NCI-H748 (cell line): Measurements from ENCODE around the gene GOSR1.
"Not testable (repeated sequence)": the region's sequence is repeated elsewhere in the genome, so short reads cannot be mapped to it uniquely, and the experiment has no call there.

Experiments
- DNase-seq: peaks from one replicate; lab custom pipeline; 2025; ENCODE audit not compliant: unreplicated experiment; lab: John Stamatoyannopoulos, UW

GOSR1 gene

GRCh38 chr17:30477083-30477773 lies at the start of gene GOSR1:
Gene GOSR1 (plus strand): TSS chr17:30477408. CDS start chr17:30477434, 26 bp downstream.
- DNase-seq, result peak; percentile 98

GRCh38 chr17:30427611-30428010 lies 49.6 kb upstream of the GOSR1 start:
- DNase-seq, result no peak

GRCh38 chr17:30429155-30429554 lies 48.1 kb upstream of the GOSR1 start:
- no peak for DNase-seq

GRCh38 chr17:30433514-30433913 lies 43.7 kb upstream of the GOSR1 start:
- peak; percentile 15 for DNase-seq

- no peak for DNase-seq
Measured at GRCh38 chr17:30436729-30437128, 40.5 kb upstream of the GOSR1 start.

- no peak for DNase-seq
Measured at GRCh38 chr17:30443721-30444120, 33.5 kb upstream of the GOSR1 start.

GRCh38 chr17:30446640-30447039 lies 30.6 kb upstream of the GOSR1 start:
- DNase-seq, result not testable (repeated sequence)

GRCh38 chr17:30449480-30449879 lies 27.7 kb upstream of the GOSR1 start:
- no peak for DNase-seq

GRCh38 chr17:30450125-30451027 lies 26.8 kb upstream of the GOSR1 start:
- DNase-seq, result no peak

GRCh38 chr17:30454635-30455034 lies 22.6 kb upstream of the GOSR1 start:
- DNase-seq, result no peak

- DNase-seq, result no peak
Measured at GRCh38 chr17:30458371-30458770, 18.8 kb upstream of the GOSR1 start.

- DNase-seq, result not testable (repeated sequence)
Measured at GRCh38 chr17:30458797-30459413, 18.3 kb upstream of the GOSR1 start.

- DNase-seq, result no peak
Measured at GRCh38 chr17:30468465-30468864, 8.7 kb upstream of the GOSR1 start.

- DNase-seq, result no peak
Measured at GRCh38 chr17:30472238-30472890, 4.8 kb upstream of the GOSR1 start.

- DNase-seq, result no peak
Measured at GRCh38 chr17:30475206-30475605, 2.0 kb upstream of the GOSR1 start.

- peak; percentile 63 for DNase-seq
Measured at GRCh38 chr17:30476726-30477082, 504 bp upstream of the GOSR1 start.

GRCh38 chr17:30477774-30478115 lies 537 bp downstream of the GOSR1 start:
- DNase-seq, result peak; percentile 48

GRCh38 chr17:30482555-30482954 lies 5.3 kb downstream of the GOSR1 start:
- DNase-seq, result no peak

GRCh38 chr17:30483159-30483558 lies 6.0 kb downstream of the GOSR1 start:
- DNase-seq, result no peak

- no peak for DNase-seq
Measured at GRCh38 chr17:30493780-30494179, 16.6 kb downstream of the GOSR1 start.

GRCh38 chr17:30495586-30495985 lies 18.4 kb downstream of the GOSR1 start:
- peak; percentile 17 for DNase-seq
